Measurements from ENCODE around the gene MRPS34.
A peak's percentile ranks its signal among the peaks of the same experiment; 100 is the strongest.
"Not testable (repeated sequence)": the region's sequence is repeated elsewhere in the genome, so short reads cannot be mapped to it uniquely, and the experiment has no call there.

The MRPS34 gene

DNA sequence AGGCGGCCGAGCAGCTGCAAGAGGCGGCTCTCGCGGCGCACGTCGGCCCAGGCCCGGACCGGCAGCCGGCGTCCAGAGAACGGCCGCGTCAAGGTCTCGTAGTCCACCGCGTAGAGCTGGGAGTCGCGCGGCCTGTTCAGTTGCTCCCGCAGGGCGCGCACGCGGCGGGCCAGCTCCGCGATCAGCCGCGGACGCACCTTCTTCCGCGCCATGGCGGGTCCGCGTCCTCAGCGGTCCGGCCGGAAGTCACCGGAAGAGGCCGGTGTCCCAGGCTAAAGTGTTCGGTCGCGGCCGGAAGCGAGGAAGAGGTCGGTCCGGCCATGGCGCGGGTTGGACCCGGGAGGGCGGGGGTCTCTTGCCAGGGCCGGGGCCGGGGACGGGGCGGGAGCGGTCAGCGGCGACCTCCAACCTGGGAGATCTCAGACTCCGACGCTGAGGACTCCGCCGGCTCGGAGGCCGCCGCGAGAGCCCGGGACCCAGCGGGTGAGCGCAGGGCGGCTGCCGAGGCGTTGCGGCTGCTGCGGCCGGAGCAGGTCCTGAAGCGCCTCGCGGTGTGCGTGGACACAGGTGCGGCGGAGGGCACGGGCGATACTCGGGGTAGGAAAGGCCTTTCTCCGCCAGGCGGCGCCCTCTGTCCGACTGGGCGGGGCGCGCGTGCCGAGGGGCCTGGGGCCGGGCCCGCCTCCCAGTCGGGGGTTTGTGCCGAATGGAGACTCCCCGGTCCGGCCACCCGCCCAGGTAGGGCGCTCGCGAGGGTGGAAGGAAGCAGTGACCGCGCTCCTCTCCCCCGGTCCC lies at the start of gene MRPS34:
Gene MRPS34, minus strand, starts transcription at position 227 of the 795 bp plus-strand sequence. Its CDS starts 15 bp downstream, at position 212.
- DNase-seq, result peak; percentile 30 to 34

DNA sequence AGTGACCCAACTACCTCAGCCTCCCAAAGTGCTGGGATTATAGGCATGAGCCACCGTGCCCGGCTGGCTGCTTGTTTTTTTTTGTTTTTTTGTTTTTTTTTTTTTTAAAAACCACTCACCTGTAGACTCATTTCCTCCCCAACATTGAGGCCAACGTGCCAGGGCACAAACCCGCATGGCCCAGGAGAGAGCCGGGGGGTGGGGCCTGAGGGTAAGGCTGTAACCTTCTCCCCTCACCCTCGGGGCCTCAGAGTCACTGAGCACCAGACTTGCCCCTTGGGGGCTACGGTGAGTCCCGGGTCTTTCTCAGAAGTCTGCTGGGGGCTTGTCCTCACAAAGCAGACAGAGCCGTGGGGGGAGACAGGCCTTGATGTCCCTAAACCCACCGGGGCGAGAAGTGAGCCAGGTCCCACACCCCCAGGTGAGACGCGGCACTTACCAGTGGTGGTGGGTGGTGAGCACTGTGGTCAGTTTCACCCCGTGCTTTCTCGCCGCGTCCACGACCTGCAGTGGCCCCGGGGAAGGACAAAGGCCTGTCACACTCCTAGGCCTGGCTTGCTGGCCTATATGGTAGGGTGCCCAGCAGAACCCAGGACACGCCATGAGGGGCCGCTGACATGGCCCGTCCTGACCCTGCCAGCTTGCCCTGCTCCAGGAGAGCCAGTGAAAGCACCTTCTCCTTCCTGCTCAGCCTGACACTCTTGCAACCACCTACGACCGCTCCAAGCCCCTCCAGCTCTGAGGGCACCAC lies 49.1 kb upstream of the MRPS34 start:
- no peak for DNase-seq

DNA sequence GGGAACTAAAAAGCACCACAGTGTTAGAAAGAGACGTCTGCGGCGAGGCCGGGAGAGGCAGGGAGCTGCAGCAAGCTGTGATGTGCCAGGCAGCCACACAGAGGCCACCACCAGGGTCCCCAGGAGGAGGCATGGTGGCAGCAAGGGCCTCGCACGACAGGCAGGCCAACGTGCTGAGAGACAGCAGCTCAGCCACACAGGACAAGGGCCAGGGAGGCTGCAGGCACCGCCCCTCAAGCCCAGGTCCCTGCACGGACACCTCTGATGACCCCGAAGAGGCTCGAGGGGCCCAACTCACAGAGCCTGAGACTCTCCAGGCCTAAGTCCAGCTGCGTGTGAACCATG lies 48.0 kb upstream of the MRPS34 start:
- DNase-seq, result no peak

- DNase-seq, result no peak
Observed at GRCh38 chr16:1820096-1820945, 47.4 kb upstream of the MRPS34 start.

DNA sequence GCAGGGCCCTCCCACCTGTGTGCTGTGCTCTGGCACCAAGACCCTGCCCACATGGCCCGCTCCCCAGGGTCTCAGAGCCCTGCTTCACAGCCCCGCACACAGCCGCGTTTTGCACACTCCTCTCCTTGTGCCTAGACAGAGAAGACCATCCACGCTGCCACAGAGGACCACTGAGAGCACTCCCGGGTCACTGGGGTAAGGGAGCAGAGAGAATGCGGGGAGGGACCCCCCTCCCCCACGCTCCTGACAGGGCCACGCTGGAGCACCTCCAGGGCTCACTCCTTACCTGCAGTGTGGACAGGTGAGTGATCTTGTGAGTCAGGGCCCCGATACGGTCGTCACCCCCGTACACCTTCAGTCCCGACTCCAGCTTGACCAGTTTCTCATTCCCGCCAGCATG lies 46.7 kb upstream of the MRPS34 start:
- DNase-seq, result no peak

DNA sequence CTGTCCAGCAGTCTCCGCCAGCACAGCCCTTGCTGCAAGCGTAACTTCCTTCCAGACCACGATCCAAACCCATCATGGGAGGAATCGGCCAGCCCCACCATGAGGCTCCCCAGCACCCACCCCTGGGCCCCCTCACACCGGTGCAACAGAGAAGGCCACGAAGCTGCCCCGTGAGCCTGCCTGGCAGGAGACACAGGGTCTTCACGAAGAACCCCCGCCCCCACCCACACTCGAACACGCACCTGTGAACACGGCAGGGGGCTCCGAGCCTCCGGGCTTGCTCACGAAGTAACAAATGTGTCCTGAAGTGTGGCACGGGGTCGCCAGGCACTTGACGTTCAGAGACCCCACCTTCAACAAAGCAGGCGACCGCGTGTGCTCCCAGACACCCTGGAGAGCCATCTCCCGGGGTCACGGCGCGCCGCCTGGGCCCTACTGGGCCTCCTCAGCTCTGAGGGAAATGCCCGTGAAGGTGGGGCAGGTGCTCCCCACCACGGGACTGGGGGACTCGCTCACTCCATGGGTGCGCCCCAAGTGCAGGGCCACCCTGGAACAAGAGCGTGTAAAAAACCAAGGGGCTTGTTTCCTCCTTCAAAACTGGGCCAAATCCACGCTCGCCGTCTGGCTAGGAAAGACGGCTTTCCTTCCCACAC lies 46.1 kb upstream of the MRPS34 start:
- DNase-seq, result no peak

GRCh38 chr16:1818204-1818872 lies 45.4 kb upstream of the MRPS34 start:
- DNase-seq, result no peak

- DNase-seq, result no peak
Observed at GRCh38 chr16:1817716-1818115, 44.8 kb upstream of the MRPS34 start.

- no peak for DNase-seq
Observed at GRCh38 chr16:1817276-1817589, 44.3 kb upstream of the MRPS34 start.

- no peak for DNase-seq
Observed at GRCh38 chr16:1816396-1817275, 43.7 kb upstream of the MRPS34 start.

DNA sequence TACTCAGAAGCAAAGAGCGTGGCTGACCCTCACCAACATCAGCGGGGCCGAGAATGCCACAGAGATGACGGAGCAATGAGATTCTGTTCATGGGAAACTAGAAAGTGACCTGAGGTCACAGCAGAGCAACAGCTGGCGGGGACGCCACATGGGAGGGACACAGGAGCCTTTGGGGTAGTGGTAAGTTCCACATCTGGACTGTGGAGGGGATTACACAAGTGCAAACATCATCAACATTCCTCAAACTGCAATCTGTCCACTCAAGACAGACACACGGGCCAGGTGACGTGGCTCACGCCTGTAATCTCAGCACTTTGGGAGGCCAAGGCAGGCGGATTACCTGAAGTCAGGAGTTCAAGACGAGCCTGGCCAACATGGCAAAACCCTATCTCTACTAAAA lies 42.5 kb upstream of the MRPS34 start:
- no peak for DNase-seq

GRCh38 chr16:1812732-1813163 lies 39.8 kb upstream of the MRPS34 start:
- DNase-seq, result no peak

DNA sequence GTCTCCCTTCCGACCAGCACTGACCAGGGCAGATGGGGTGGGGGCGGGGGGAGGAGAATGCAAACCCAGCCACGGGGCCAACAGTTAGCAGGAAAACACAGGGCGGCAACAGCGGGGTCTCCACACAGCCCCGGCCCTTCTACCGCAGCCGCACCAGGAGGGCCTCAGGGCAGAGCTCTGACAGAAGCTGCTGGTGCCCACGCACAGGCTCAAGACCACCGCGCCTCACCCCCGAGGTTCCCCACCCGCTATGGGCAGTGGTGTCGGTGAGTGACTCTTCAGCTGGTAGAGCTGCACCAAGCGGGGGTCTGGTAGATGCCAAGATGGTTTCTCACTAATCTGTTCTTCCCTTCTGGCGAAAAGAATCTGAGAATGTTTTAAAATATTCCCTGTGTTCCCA lies 37.6 kb upstream of the MRPS34 start:
- DNase-seq, result no peak

DNA sequence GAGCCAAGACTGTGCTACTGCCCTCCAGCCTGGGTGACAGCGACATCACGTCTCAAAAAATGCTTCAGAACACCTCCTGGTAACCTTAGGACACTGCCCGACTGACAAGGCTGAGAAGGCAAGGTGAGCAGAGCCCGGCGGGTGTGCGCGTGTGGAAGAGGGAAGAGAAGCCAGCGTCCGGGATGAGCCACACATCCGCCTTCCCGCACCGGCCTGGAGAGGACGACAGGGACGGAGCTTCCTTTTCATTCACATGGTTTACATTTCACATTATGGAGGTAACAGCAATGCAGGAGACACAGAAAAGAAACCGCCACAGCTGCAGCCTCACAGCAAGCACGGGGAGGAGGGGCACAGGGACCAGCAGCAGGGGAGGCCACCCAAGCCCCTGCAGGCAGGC lies 37.2 kb upstream of the MRPS34 start:
- DNase-seq, result no peak

DNA sequence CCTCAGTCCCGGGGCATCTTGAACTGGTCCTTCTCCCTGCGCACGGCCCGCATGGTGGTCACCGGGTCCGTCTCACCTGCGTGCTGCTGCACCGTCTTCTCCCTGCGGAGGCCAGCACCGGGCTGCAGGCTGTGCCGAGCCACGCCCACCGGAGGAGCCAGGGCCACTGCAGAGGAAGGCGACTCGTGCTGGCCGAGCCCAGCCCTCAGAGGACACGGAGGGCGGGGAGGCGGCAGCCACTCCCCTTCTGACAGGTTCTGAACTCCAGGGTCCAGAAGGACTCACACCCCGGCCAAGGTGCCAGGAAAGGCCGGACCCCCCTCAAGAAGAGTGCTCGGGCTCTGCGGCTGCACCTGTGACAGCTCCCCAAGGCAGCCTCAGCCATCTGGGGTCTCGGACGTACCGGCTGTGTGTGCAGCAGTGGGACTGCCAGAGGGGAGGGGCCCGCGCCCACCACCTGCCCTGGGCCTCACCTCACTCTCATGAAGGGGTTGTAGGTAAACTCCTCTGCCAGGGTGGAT lies 36.4 kb upstream of the MRPS34 start:
- DNase-seq, result no peak

- DNase-seq, result no peak
Observed at GRCh38 chr16:1808691-1809090, 35.8 kb upstream of the MRPS34 start.

DNA sequence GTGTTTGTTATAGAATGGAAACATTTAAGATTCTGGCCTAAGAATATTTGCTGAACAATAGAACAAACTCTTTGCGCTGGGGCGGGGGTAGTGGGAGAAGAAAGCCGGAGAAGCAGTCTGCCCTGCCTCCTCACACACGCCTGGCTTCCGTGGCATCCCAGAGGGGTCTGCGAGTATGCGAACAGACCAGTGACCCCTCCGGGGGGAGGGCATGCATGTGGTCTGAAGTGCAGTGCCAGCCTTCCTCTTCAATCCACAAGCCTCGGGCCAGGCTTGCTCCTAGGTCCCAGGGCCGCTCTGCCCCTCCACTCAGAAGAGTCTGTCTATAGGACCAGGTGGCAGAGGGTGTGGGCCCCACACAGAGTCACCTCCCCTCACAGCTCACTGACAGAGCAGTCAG lies 34.7 kb upstream of the MRPS34 start:
- DNase-seq, result no peak

DNA sequence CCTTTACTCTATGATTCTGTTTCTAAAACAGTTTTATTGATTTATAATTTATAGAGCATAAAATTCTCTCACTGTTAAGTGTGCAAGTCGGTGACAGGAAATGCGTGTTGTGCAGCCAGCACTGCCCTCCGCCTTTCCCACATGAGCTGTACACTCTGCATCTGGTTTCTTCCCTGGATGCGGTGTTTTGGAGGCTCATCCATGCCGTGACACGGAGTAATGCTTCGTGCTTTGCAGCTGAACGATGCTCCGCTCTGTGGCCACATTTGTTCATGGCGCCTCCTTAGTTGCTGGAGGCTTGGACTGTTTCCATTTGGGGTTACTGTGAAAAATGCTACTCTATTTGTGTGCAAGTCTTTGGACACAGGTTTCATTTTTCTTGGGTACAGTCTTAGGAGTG lies 27.8 kb upstream of the MRPS34 start:
- DNase-seq, result no peak

GRCh38 chr16:1799263-1799662 lies 26.3 kb upstream of the MRPS34 start:
- DNase-seq, result not testable (repeated sequence)

DNA sequence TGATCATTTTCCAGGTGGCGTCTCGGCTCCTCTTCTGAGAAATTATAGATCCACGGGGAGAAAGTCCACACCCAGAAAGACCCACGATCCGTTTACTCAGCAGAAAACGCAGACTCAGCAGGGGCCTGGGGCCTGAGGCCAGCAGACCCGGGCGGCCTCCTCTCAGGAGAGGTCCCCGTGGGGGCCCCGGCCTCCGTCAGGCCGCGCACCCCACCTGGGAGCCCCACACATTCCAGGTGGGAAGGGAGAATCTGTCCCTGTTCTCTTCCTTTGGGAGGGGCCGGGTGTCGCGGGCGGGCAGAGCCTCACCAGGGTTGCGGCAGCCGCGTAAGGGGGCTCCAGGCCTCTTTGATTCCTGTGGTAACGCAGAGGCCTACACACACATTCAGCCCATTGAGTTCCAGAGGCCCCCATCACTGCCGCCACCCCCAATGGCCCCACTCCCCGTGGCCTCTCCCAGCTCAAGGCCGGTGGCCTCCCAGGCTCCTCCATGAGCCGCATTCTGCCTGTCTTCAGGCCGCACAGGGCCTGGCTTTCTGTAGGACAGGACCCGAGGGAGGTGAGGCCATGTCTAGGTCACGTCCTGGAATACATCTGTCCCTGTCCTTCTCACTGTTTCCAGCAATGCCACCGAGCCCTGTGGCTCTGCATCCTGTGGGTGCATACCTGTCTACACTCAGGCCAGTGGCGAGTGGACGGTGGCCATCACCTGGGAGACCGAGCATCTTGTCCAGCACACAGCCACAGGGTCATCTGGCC lies 22.2 kb upstream of the MRPS34 start:
- DNase-seq, result no peak
